H1 (cell line): ENCODE results near the gene GLP1R. TPM values are rescaled to one million over a fixed set of nuclear protein-coding genes. Genes with fewer than 3 reads are reported as not detected.

Experiments used
- ATF3 ChIP-seq: IDR thresholded peaks from 2 replicates; pipeline ENCODE4 v1.6.1; 2011; ENCODE audit warnings: low read depth, mild to moderate bottlenecking, low read length; ENCODE audit not compliant: insufficient read depth
- CHD7 ChIP-seq: fragments of 300-600 bp; sonication (generic); IDR thresholded peaks from 2 replicates; pipeline ENCODE4 v1.7.1; 2012; ENCODE audit warnings: low read length, moderate library complexity, mild to moderate bottlenecking, inconsistent platforms; ENCODE audit not compliant: insufficient replicate concordance
- KDM4A ChIP-seq: IDR thresholded peaks from one replicate; pipeline ENCODE4 v1.7.1; 2012; ENCODE audit warnings: low read depth, mild to moderate bottlenecking, moderate library complexity, low read length, inconsistent platforms; ENCODE audit not compliant: severe bottlenecking
- TAF7 ChIP-seq: optimal IDR thresholded peaks from 2 replicates; pipeline ENCODE3; 2011; ENCODE audit warnings: low read depth, mild to moderate bottlenecking, inconsistent platforms, low read length, moderate library complexity, borderline replicate concordance
- polyA plus RNA-seq, 7 experiments: library from polyadenylated mRNA; depleted of rRNA in 3 of 7; stranded (reverse) in 5 of 7; unstranded in 2 of 7; fragments of >200 nt in 5 of 7; fragments of 200-250 nt in 2 of 7; gene quantifications; 1 replicate in 5 of 7; 2 replicates in 1 of 7; 4 replicates in 1 of 7; pipeline versions ENCODE4 v1.2.1 to v1.2.3, GENCODE V29; 2011 to 2013; ENCODE audit warnings: missing spikeins in 2 of 7, mixed read lengths in 2 of 7
- total RNA-seq: library from RNA; stranded (reverse); fragmentation: NEBNext Ultra II Directional; extraction: Animal tissue kit (Norgen Biotek cat#: 25700); gene quantifications from 2 replicates; pipeline ENCODE4 v1.2.1, GENCODE V29; 2021

The GLP1R gene
- total and polyA plus RNA-seq, 2 of the 8 experiments (the other 6 are each of a cell fraction or from before 2014, with no cell fraction given), result 2.6 to 2.7 TPM

- TF ChIP-seq CHD7 (no peak), ATF3 (no peak), TAF7 (no peak), KDM4A (no peak)
Measured at GRCh38 chr6:39017547-39017880, 31.1 kb upstream of the GLP1R start (continued).
